ENCODE measurements around the gene RAB35.

The RAB35 gene

GRCh38 chr12:120096671-120097202, 19.8 kb downstream of the RAB35 start:
- no peak for TF ChIP-seq CTCF (conservative IDR thresholded peaks at IDR 0.05)
- no peak overlapping the region for H3K27ac ChIP-seq

- TF ChIP-seq CTCF (conservative IDR thresholded peaks at IDR 0.05) = no peak
- no peak overlapping the region for H3K27ac ChIP-seq
These were observed 20.8 kb downstream of the RAB35 start for GRCh38 chr12:120095736-120096135.

GRCh38 chr12:120095331-120095730, 21.2 kb downstream of the RAB35 start:
- no peak for TF ChIP-seq CTCF (conservative IDR thresholded peaks at IDR 0.05)
- H3K27ac ChIP-seq = no peak overlapping the region

GRCh38 chr12:120094485-120094884, 22.1 kb downstream of the RAB35 start:
- no peak for TF ChIP-seq CTCF (conservative IDR thresholded peaks at IDR 0.05)
- H3K27ac ChIP-seq = 0 out of 2 replicates have a peak overlapping the region, but pooled peaks have one; percentile 4

- TF ChIP-seq CTCF (conservative IDR thresholded peaks at IDR 0.05) = no peak
- H3K27ac ChIP-seq = no peak overlapping the region
These were observed 22.8 kb downstream of the RAB35 start for GRCh38 chr12:120093592-120094355.

GRCh38 chr12:120093336-120093591, 23.3 kb downstream of the RAB35 start:
- TF ChIP-seq CTCF (conservative IDR thresholded peaks at IDR 0.05) = no peak
- no peak overlapping the region for H3K27ac ChIP-seq

- no peak overlapping the region for H3K27ac ChIP-seq
- no peak for TF ChIP-seq CTCF (conservative IDR thresholded peaks at IDR 0.05)
These were observed 23.8 kb downstream of the RAB35 start for GRCh38 chr12:120092551-120093335.
